Panc1 (cell line): ENCODE measurements around the gene POLK.

ENCODE experiments used
- POLR2AphosphoS5 ChIP-seq: IDR thresholded peaks from 2 replicates; pipeline ENCODE4 v1.6.1; 2012; ENCODE audit warnings: mild to moderate bottlenecking, low read depth, low read length, moderate library complexity
- TF ChIP-seq, protein P1 (sequence below): fragments of 450-650 bp; IDR thresholded peaks from 2 replicates; pipeline ENCODE4 v1.5.1; 2017; ENCODE audit warnings: mild to moderate bottlenecking

DNA sequence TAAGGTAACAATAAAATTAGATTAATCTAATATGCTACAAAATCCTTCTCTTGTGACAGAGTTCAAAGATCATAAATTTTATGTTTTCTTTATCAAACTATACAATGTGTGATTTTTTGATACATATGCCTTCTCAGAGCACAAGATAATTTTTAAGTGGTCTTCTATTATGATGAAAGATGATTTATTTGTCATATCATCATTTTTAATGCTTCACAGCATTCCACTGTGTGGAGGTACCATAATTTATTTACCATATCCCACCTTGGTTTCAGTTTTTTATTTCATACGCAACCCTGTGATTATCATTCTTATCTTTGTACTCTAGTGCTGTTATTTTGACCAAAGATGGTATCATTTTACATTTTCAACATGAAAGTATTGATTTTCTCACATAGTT, 41.7 kb downstream of the POLK start:
- TF ChIP-seq, protein P1, sequence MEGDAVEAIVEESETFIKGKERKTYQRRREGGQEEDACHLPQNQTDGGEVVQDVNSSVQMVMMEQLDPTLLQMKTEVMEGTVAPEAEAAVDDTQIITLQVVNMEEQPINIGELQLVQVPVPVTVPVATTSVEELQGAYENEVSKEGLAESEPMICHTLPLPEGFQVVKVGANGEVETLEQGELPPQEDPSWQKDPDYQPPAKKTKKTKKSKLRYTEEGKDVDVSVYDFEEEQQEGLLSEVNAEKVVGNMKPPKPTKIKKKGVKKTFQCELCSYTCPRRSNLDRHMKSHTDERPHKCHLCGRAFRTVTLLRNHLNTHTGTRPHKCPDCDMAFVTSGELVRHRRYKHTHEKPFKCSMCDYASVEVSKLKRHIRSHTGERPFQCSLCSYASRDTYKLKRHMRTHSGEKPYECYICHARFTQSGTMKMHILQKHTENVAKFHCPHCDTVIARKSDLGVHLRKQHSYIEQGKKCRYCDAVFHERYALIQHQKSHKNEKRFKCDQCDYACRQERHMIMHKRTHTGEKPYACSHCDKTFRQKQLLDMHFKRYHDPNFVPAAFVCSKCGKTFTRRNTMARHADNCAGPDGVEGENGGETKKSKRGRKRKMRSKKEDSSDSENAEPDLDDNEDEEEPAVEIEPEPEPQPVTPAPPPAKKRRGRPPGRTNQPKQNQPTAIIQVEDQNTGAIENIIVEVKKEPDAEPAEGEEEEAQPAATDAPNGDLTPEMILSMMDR, result no peak
- TF ChIP-seq POLR2AphosphoS5, result no peak
